ENCODE results near the gene SLC40A1. TPM values are rescaled to one million over a fixed set of nuclear protein-coding genes. Genes with fewer than 3 reads are reported as not detected.

SLC40A1 gene
- total RNA-seq, 4 donors from 2014 or later, result 87.1 to 252 (median 176) TPM

DNA sequence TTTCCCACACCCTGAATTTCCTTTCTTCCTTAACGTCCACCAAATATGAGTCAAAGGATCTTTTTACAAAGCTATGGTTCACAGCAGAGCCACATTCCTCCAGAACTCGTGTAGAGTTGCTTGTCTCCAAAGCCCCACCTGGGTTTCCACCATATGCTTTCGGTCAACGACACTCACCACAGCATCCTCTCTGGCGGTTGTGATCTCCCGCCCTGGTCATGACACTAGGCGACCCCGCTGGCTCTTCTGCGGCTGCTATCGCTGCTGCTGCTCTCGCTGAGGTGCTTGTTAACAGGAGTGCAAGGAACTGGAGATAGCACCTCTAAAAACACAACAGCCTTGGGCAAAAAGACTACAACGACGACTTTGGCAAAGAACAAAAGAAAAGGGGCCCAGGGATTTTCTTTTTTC is 340 bp downstream of the SLC40A1 start:
- Histone ChIP-seq H3K27me3 (no peaks in the 10 kb centered on the region), H3K4me1 (peaks cover 0 to 3% of the 10 kb centered on the region in 2 donors), H3K36me3 (no peaks in the 10 kb centered on the region), H3K27ac (peak overlapping the region; percentile 94 to 98), H3K4me3 (peak overlapping the region; percentile 56 to 80), H3K9me3 (no peaks in the 10 kb centered on the region)
- peak; percentile 31 to 38 for DNase-seq
- intact Hi-C loops (cut with DNase I; ENCODE audit: low total_unique reads), result no loop called here
- no peak for TF ChIP-seq POLR2A (IDR thresholded peaks at IDR 0.05)
- TF ChIP-seq CTCF (IDR thresholded peaks at IDR 0.05), result no peak

DNA sequence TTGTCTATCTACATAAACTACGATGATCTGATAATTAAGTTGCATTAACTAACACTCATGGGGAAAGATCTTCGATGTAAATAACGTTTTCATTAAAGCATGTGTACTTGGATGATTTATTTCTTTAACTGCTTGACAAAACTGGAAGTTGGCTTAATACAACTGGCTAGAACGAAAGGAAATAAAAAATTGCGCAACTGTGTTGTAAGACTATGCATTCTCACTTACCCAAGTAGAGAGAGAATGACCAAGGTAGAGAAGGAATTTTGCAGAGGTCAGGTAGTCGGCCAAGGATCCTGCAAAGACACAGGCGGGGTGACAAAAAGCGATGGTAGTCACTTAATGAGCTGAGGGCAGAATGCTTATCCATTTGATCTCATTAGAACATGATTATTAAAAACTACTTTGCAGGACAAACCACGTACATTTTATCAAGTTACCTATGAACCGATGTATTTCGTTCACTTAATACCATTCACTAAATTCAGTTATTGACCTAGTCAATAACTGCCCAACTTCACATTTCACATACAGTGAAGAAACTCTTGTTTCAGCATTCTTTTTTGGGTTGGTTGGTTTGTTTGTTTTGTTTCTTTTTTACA is 900 bp downstream of the SLC40A1 start:
- Histone ChIP-seq H3K36me3 (no peaks in the 10 kb centered on the region), H3K4me1 (peaks cover 0 to 8% of the 10 kb centered on the region in 2 donors), H3K27me3 (no peaks in the 10 kb centered on the region), H3K4me3 (peak overlapping the region; percentile 56 to 80), H3K27ac (peak overlapping the region; percentile 94 to 98), H3K9me3 (no peaks in the 10 kb centered on the region)
- TF ChIP-seq CTCF (IDR thresholded peaks at IDR 0.05), result no peak
- TF ChIP-seq POLR2A (IDR thresholded peaks at IDR 0.05), result no peak
- peak in 1 of 2 donors; percentile 27 for DNase-seq
- intact Hi-C loops (cut with DNase I; ENCODE audit: low total_unique reads), result no loop called here

DNA sequence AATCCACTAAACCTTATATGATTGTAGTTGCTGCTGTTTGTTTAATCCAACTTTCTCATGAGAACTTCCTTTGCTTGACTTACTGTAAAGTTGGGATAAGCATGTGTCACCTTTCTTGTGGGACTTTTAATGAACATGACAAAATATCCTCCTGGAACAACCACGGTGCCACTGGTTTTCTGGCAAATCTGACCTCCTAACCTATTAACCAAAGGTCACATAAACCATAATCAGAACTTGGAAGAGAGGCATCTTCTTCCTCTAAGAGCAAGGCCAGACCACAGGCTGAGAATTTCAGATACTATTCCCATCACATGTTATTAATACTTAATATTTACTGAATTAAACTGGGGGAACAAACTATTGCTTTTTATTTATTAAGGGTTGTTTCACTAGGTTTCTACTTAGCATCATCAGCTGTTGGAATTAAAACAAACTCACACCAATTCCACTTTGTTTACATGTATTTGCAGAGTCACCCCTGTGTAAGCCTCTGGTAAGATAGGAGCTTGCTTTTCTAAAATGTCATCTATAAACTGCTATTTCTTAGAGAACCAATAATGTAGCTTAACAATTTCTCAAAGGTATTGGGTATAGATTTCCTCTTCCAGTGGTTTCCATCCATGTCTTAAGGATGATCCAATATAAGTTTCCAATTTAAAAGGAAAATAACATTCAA is 2.2 kb downstream of the SLC40A1 start:
- H3K27ac ChIP-seq, result peak overlapping the region; percentile 94 to 98

GRCh38 chr2:189577121-189577520 is 3.5 kb downstream of the SLC40A1 start:
- TF ChIP-seq POLR2A (IDR thresholded peaks at IDR 0.05), result no peak
- TF ChIP-seq CTCF (IDR thresholded peaks at IDR 0.05), result no peak

More for the DNA sequence above, 2.2 kb downstream of the SLC40A1 start:
- no peaks in the 10 kb centered on the region for H3K27me3 ChIP-seq
- intact Hi-C loops (cut with DNase I; ENCODE audit: low total_unique reads), result no loop called here
- H3K9me3 ChIP-seq, result no peaks in the 10 kb centered on the region
- TF ChIP-seq CTCF (IDR thresholded peaks at IDR 0.05), result no peak
- TF ChIP-seq POLR2A (IDR thresholded peaks at IDR 0.05), result no peak
- DNase-seq, result no peak
- no peaks in the 10 kb centered on the region for H3K36me3 ChIP-seq
- H3K4me1 ChIP-seq, result peaks cover 3 to 9% of the 10 kb centered on the region in 2 donors
- H3K4me3 ChIP-seq, result peak overlapping the region; percentile 56 to 80

DNA sequence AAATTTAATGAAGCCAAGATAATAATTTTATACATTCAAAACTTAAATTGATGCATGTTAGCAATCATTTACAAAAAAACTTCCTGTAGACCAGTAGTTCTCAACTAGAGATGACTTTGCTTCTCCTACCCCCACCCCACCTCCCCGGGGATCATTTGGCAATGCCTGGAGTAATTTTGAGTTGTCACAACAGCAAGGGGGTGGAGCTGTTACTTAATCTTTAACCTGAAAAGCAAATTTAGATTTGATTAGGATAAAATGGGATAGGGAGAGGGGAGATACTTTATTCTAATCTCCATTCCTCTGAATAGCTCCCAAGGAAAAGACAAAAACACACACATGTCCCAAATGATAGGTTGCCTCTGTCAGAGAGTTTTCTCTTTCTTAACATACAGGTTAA is 4.2 kb downstream of the SLC40A1 start:
- Histone ChIP-seq H3K4me3 (peak overlapping the region in 1 of 2 donors; percentile 56), H3K27me3 (no peaks in the 10 kb centered on the region), H3K36me3 (no peaks in the 10 kb centered on the region), H3K27ac (peak overlapping the region; percentile 45 to 94), H3K4me1 (peaks cover 9 to 18% of the 10 kb centered on the region in 2 donors), H3K9me3 (no peaks in the 10 kb centered on the region)
- DNase-seq, result peak in 1 of 2 donors; percentile 41
- TF ChIP-seq POLR2A (IDR thresholded peaks at IDR 0.05) (no peak), CTCF (IDR thresholded peaks at IDR 0.05) (no peak)
- intact Hi-C loops (cut with DNase I; ENCODE audit: low total_unique reads), result no loop called here

More at GRCh38 chr2:189577121-189577520, 3.5 kb downstream of the SLC40A1 start:
- H3K36me3 ChIP-seq, result no peaks in the 10 kb centered on the region
- H3K9me3 ChIP-seq, result no peaks in the 10 kb centered on the region
- H3K27ac ChIP-seq, result peak overlapping the region; percentile 28 to 94
- intact Hi-C loops (cut with DNase I; ENCODE audit: low total_unique reads), result no loop called here
- H3K4me1 ChIP-seq, result peaks cover 9 to 11% of the 10 kb centered on the region in 2 donors
- H3K4me3 ChIP-seq, result peak overlapping the region; percentile 56 to 80
- no peaks in the 10 kb centered on the region for H3K27me3 ChIP-seq
- DNase-seq, result no peak

All from uterus (tissue), 4 donors.